ENCODE data around the gene GPER1.
"Not testable (repeated sequence)": the region's sequence is repeated elsewhere in the genome, so short reads cannot be mapped to it uniquely, and the experiment has no call there.

GPER1 gene

DNA sequence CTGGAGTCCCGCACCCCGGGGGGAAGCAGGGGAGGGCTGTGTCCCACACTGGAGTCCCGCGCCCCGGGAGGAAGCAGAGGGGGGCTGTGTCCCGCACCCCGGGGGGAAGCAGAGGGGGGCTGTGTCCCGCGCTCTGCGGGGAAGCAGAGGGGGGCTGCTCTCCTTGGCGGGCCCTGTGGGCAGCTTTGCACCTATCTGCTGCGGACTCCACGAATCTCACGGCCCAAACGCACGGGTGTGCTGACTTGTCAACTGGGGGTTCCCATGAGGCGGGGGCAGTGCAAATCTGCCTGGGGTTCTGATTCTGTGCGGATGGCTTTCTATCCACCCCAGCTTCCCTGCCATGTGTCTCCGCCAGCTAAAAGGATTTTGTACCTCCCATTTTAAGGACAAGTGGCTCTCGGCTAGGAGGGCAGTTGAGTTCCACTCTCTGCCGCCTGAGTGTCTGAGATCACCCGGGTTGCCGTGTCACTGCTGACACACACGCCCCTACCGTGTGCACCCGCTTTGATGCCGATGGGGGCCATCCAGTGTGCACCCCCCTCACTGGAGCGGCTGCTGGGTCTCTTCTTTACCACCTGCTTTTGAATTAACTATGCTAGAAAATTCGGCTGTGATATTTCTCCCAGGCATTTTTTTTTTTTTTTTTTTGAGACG, 20.5 kb downstream of the GPER1 start:
- Histone ChIP-seq H3K4me3 (ENCODE audit: low read depth, low read length) (no peak overlapping the region), H3K36me3 (ENCODE audit: control insufficient read depth, insufficient read depth, low read length) (no peaks in the 10 kb centered on the region), H3K9me3 (ENCODE audit: control insufficient read depth, insufficient read depth, low read length) (no peaks in the 10 kb centered on the region), H3K4me1 (ENCODE audit: control insufficient read depth, insufficient read depth, low read length) (no peaks in the 10 kb centered on the region), H3K27ac (ENCODE audit: low read depth, low read length) (no peak overlapping the region), H3K27me3 (ENCODE audit: control insufficient read depth, insufficient read depth, low read length) (no peaks in the 10 kb centered on the region), H3K9ac (ENCODE audit: low read depth, low read length) (no peak overlapping the region; the same call in 1 of the 2 replicates)

- H3K27ac ChIP-seq (ENCODE audit: low read depth, low read length): no peak overlapping the region
- H3K27me3 ChIP-seq (ENCODE audit: control insufficient read depth, insufficient read depth, low read length): no peaks in the 10 kb centered on the region
- H3K4me1 ChIP-seq (ENCODE audit: control insufficient read depth, insufficient read depth, low read length): no peaks in the 10 kb centered on the region
- no peaks in the 10 kb centered on the region for H3K36me3 ChIP-seq (ENCODE audit: control insufficient read depth, insufficient read depth, low read length)
- H3K9me3 ChIP-seq (ENCODE audit: control insufficient read depth, insufficient read depth, low read length): no peaks in the 10 kb centered on the region
- no peak overlapping the region for H3K9ac ChIP-seq (ENCODE audit: low read depth, low read length)
- H3K4me3 ChIP-seq (ENCODE audit: low read depth, low read length): no peak overlapping the region
Observed at GRCh38 chr7:1109581-1110310, 21.8 kb downstream of the GPER1 start.

DNA sequence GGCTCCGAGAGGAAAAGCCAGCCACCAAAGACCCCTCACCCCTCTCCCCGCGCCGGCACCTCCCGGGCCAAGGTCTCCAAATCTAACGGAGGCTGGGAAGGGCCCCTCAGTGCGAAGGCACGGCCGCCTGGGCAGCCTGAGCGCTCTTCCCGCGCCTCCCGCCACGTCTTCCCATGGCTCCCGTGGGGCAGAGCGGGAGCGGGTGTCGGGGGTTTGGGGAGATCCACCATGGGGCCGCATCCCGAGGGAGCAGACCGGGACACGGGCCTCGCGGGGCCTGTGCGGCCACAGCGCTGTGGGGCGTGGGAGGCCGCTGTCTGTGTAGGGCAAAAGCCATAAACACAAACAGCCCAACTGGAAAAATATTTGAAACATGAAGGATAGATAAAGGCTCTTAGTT, 22.4 kb downstream of the GPER1 start:
- H3K4me1 ChIP-seq (ENCODE audit: control insufficient read depth, insufficient read depth, low read length): no peaks in the 10 kb centered on the region

GRCh38 chr7:1111156-1111555, 23.2 kb downstream of the GPER1 start:
- H3K27ac ChIP-seq (ENCODE audit: low read depth, low read length): no peak overlapping the region
- H3K9me3 ChIP-seq (ENCODE audit: control insufficient read depth, insufficient read depth, low read length): no peaks in the 10 kb centered on the region
- H3K9ac ChIP-seq (ENCODE audit: low read depth, low read length): no peak overlapping the region
- H3K36me3 ChIP-seq (ENCODE audit: control insufficient read depth, insufficient read depth, low read length): no peaks in the 10 kb centered on the region
- no peaks in the 10 kb centered on the region for H3K27me3 ChIP-seq (ENCODE audit: control insufficient read depth, insufficient read depth, low read length)
- no peak overlapping the region for H3K4me3 ChIP-seq (ENCODE audit: low read depth, low read length)
- no peaks in the 10 kb centered on the region for H3K4me1 ChIP-seq (ENCODE audit: control insufficient read depth, insufficient read depth, low read length)

More for the DNA sequence above, 22.4 kb downstream of the GPER1 start:
- Histone ChIP-seq H3K27me3 (ENCODE audit: control insufficient read depth, insufficient read depth, low read length) (no peaks in the 10 kb centered on the region), H3K4me3 (ENCODE audit: low read depth, low read length) (no peak overlapping the region), H3K36me3 (ENCODE audit: control insufficient read depth, insufficient read depth, low read length) (no peaks in the 10 kb centered on the region), H3K9me3 (ENCODE audit: control insufficient read depth, insufficient read depth, low read length) (no peaks in the 10 kb centered on the region), H3K27ac (ENCODE audit: low read depth, low read length) (no peak overlapping the region), H3K9ac (ENCODE audit: low read depth, low read length) (no peak overlapping the region)

- no peaks in the 10 kb centered on the region for H3K27me3 ChIP-seq (ENCODE audit: control insufficient read depth, insufficient read depth, low read length)
- no peak overlapping the region for H3K27ac ChIP-seq (ENCODE audit: low read depth, low read length)
- no peaks in the 10 kb centered on the region for H3K9me3 ChIP-seq (ENCODE audit: control insufficient read depth, insufficient read depth, low read length)
- H3K36me3 ChIP-seq (ENCODE audit: control insufficient read depth, insufficient read depth, low read length): no peaks in the 10 kb centered on the region
- H3K9ac ChIP-seq (ENCODE audit: low read depth, low read length): no peak overlapping the region
- H3K4me1 ChIP-seq (ENCODE audit: control insufficient read depth, insufficient read depth, low read length): no peaks in the 10 kb centered on the region
- H3K4me3 ChIP-seq (ENCODE audit: low read depth, low read length): no peak overlapping the region
Observed at GRCh38 chr7:1112109-1112508, 24.2 kb downstream of the GPER1 start.

- no peak overlapping the region for H3K4me3 ChIP-seq (ENCODE audit: low read depth, low read length)
- no peak overlapping the region for H3K27ac ChIP-seq (ENCODE audit: low read depth, low read length)
- H3K36me3 ChIP-seq (ENCODE audit: control insufficient read depth, insufficient read depth, low read length): no peaks in the 10 kb centered on the region
- H3K4me1 ChIP-seq (ENCODE audit: control insufficient read depth, insufficient read depth, low read length): no peaks in the 10 kb centered on the region
- H3K27me3 ChIP-seq (ENCODE audit: control insufficient read depth, insufficient read depth, low read length): no peaks in the 10 kb centered on the region
- no peaks in the 10 kb centered on the region for H3K9me3 ChIP-seq (ENCODE audit: control insufficient read depth, insufficient read depth, low read length)
- H3K9ac ChIP-seq (ENCODE audit: low read depth, low read length): no peak overlapping the region
Observed at GRCh38 chr7:1112625-1113547, 25.0 kb downstream of the GPER1 start.

DNA sequence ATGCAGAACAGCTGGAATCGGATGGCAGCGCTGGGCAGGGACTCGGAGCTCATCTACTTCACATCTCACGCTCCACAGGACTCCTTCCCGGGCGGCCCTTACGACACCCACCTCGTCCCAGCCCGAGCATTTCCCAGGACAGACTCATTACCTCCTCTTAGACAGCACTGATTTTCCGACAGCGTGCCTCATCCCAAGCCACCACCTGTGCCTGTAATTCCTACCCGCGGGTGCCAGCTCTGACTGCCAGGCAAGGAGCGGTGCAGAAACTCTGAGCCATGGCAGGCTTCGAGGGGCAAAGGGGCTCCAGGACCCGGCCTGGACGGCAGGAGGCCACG, 25.6 kb downstream of the GPER1 start:
- no peak overlapping the region for H3K27ac ChIP-seq (ENCODE audit: low read depth, low read length)
- H3K9ac ChIP-seq (ENCODE audit: low read depth, low read length): no peak overlapping the region
- H3K4me3 ChIP-seq (ENCODE audit: low read depth, low read length): no peak overlapping the region
- H3K27me3 ChIP-seq (ENCODE audit: control insufficient read depth, insufficient read depth, low read length): no peaks in the 10 kb centered on the region
- no peaks in the 10 kb centered on the region for H3K36me3 ChIP-seq (ENCODE audit: control insufficient read depth, insufficient read depth, low read length)
- H3K4me1 ChIP-seq (ENCODE audit: control insufficient read depth, insufficient read depth, low read length): no peaks in the 10 kb centered on the region
- no peaks in the 10 kb centered on the region for H3K9me3 ChIP-seq (ENCODE audit: control insufficient read depth, insufficient read depth, low read length)

DNA sequence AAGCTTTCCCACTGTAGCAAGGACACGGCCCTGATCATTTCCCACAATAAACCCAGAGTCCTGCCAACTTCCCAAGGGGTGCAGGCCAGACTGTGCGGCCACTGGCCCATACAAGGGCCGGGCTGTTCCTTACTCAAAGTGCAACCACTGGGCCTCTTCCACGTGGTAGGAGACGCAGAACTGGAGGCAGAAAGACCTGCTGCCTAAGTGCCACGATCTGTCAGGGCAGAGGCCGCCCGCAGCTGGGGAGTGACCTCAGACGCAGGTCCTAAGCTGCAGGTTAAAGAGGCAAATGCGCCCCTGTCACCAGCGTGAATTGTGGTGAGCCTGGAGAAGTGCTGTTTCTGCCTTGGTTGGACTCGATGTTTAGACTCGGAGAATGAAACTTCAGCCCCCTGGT, 26.2 kb downstream of the GPER1 start:
- H3K27ac ChIP-seq (ENCODE audit: low read depth, low read length): no peak overlapping the region
- no peaks in the 10 kb centered on the region for H3K4me1 ChIP-seq (ENCODE audit: control insufficient read depth, insufficient read depth, low read length)
- H3K4me3 ChIP-seq (ENCODE audit: low read depth, low read length): no peak overlapping the region
- H3K9me3 ChIP-seq (ENCODE audit: control insufficient read depth, insufficient read depth, low read length): no peaks in the 10 kb centered on the region
- H3K9ac ChIP-seq (ENCODE audit: low read depth, low read length): no peak overlapping the region
- no peaks in the 10 kb centered on the region for H3K27me3 ChIP-seq (ENCODE audit: control insufficient read depth, insufficient read depth, low read length)
- H3K36me3 ChIP-seq (ENCODE audit: control insufficient read depth, insufficient read depth, low read length): no peaks in the 10 kb centered on the region

- no peaks in the 10 kb centered on the region for H3K36me3 ChIP-seq (ENCODE audit: control insufficient read depth, insufficient read depth, low read length)
- no peaks in the 10 kb centered on the region for H3K4me1 ChIP-seq (ENCODE audit: control insufficient read depth, insufficient read depth, low read length)
- no peak overlapping the region for H3K4me3 ChIP-seq (ENCODE audit: low read depth, low read length)
- no peaks in the 10 kb centered on the region for H3K27me3 ChIP-seq (ENCODE audit: control insufficient read depth, insufficient read depth, low read length)
- H3K27ac ChIP-seq (ENCODE audit: low read depth, low read length): no peak overlapping the region
- no peak overlapping the region for H3K9ac ChIP-seq (ENCODE audit: low read depth, low read length)
- H3K9me3 ChIP-seq (ENCODE audit: control insufficient read depth, insufficient read depth, low read length): no peaks in the 10 kb centered on the region
Observed at GRCh38 chr7:1114505-1114904, 26.6 kb downstream of the GPER1 start.

- H3K36me3 ChIP-seq (ENCODE audit: control insufficient read depth, insufficient read depth, low read length); H3K27me3 ChIP-seq (ENCODE audit: control insufficient read depth, insufficient read depth, low read length); H3K27ac ChIP-seq (ENCODE audit: low read depth, low read length); H3K4me3 ChIP-seq (ENCODE audit: low read depth, low read length); H3K9ac ChIP-seq (ENCODE audit: low read depth, low read length); H3K4me1 ChIP-seq (ENCODE audit: control insufficient read depth, insufficient read depth, low read length); H3K9me3 ChIP-seq (ENCODE audit: control insufficient read depth, insufficient read depth, low read length): not testable (repeated sequence)
Observed at GRCh38 chr7:1115171-1116045, 27.5 kb downstream of the GPER1 start.

Data from HUES48 (cell line).